Adipose tissue (tissue), 3 donors: ENCODE results near the gene MPZL3. TPM values are rescaled to one million over a fixed set of nuclear protein-coding genes. Genes with fewer than 3 reads are reported as not detected.
"Not testable (repeated sequence)": the region's sequence is repeated elsewhere in the genome, so short reads cannot be mapped to it uniquely, and the experiment has no call there.

Experiments
- H3K27ac ChIP-seq: one replicate; pipeline ENCODE4 v1.5.1; 2013; ENCODE audit warnings: low read depth, low read length
- WGBS, 3 donors: extraction: QIAGEN DNeasy Blood & Tissue Kit; methylation state at CpG; one replicate each; pipeline ENCODE4 v1.1.7; 2013; 5-methylcytosine and 5-hydroxymethylcytosine counted together
- polyA plus RNA-seq, 3 donors: library from polyadenylated mRNA; stranded (reverse); fragments of 200-250 nt; gene quantifications; one replicate each; pipeline ENCODE4 v1.2.3, GENCODE V29; 2013
- donor health status: healthy with polysubstance abuse.
- donor health status: Bipolar disorder and iron deficiency.
- donor health status: healthy.

Gene MPZL3
- polyA plus RNA-seq, 3 donors, result 1.2 to 3.2 (median 1.8) TPM

DNA sequence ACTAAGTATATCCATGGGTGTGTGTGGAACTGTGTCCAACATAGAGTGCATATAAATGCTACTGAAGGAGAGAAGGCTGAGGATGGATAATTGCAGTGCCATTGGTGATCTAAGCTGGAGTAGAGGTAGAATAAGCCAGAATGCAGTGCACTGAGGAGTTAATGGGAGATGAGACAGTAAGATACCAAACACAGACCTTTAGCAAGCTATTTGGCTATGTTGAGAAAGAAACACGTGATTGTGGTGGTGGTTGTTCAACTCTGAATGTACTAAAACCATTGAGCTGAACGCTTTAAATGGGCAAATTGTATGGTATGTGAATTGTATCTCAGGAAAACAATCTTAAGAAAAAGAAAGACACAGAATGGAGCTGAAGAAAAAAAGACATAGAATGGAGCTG lies 50.2 kb downstream of the MPZL3 start:
- no peak overlapping the region for H3K27ac ChIP-seq
- 72 to 87% (median 76%) methylated on average over 2 of the region's 2 CpGs for WGBS, 3 donors

DNA sequence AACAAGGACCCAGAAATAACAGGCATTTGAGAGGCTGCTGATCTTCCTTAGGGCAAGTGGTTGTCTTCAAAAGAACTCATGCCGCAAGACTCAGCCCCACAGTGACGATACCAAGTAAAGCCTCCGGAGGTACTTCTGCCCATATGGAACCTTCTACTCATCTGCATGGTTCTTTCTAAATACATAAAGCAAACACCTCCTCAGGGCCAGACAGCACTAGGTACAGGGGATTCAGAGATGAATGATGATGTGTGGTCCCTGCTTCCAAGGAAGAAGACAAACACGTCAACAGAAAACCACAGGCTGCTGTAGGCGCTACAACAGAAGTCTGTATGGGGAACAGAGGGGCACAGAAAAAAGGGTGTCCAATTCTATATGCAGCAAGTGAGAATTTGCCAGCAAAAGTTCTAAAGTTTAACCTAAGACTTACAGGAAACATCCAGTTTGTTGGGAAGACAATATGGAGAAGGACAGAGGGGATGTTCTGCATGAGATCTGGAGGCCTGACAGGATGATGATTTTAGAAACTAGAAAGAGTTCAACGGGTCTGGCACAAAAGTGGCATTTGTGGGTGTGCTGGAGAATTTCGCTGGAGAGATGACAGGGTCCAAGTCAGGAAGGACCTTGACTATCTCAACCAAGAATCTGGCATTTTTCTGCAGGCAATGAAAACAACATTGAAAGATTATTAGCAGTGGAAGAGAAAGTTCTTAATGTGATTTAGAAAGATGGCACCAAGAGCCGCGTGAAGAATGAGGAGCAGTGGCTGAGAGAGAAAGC lies 51.1 kb downstream of the MPZL3 start:
- WGBS, 3 donors, result 84 to 89% (median 88%) methylated on average over 9 of the region's 9 CpGs
- H3K27ac ChIP-seq, result no peak overlapping the region

DNA sequence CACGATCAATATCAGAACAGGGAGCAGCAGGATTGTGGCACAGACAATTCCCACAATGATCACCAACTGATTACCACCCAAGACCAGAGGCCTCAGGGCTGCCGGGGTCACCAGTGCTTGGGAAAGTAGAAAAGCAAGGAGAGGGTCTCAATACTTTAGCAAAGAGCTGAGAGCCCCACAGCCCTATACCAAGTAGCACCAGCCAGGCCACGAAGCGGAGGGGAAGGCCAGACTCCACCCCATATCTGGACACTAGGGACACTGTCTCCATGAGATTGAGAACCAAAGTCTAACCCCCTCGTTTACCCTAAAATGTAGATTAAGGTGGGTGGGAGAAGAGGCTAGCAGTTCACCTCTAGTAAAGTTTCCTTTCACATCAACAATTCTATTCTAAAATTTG lies 51.7 kb downstream of the MPZL3 start:
- 90 to 96% (median 92%) methylated on average over 5 of the region's 5 CpGs for WGBS, 3 donors
- H3K27ac ChIP-seq, result no peak overlapping the region

DNA sequence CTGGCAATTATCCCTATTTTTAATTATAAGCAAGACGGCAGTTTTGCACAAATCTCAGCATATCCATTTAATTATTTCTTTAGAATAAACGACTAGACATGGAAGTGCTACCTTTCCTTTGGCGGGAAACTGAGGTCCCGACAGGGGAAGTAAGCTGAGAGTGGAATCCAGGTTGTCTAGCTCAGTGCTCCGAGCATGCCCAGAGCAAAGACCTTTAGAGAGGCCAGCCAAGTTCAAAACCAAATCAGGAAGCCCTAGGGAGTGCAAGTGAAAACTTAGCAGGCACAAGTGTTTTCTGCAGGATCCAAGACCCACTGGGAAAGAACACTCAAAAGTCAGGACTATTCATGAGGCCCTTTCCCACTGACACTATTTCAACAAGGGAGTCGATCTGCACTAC lies 53.0 kb downstream of the MPZL3 start:
- no peak overlapping the region for H3K27ac ChIP-seq
- 66 to 84% (median 71%) methylated on average over 6 of the region's 6 CpGs for WGBS, 3 donors

DNA sequence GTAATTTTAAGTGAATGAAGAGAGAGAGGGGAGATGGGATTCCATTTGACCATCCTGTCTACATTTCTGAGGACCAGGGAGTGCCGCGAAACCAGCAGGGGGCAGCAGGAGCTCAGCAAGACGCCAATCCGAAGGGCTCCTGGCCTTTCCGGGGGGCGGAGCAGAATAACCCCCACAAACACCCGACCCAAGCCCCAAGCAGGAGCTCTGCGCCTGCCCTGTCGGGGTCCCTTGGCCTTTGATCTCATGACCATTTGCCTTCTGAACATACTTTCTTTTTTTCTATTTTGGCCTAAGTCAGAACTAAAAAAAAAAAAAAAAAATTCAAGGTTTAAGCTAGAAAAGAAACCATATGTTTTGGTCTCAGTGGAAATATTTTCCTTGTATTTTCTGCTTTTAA lies 53.8 kb downstream of the MPZL3 start:
- H3K27ac ChIP-seq, result no peak overlapping the region
- 0% methylated on average over 9 of the region's 9 CpGs for WGBS, 3 donors

DNA sequence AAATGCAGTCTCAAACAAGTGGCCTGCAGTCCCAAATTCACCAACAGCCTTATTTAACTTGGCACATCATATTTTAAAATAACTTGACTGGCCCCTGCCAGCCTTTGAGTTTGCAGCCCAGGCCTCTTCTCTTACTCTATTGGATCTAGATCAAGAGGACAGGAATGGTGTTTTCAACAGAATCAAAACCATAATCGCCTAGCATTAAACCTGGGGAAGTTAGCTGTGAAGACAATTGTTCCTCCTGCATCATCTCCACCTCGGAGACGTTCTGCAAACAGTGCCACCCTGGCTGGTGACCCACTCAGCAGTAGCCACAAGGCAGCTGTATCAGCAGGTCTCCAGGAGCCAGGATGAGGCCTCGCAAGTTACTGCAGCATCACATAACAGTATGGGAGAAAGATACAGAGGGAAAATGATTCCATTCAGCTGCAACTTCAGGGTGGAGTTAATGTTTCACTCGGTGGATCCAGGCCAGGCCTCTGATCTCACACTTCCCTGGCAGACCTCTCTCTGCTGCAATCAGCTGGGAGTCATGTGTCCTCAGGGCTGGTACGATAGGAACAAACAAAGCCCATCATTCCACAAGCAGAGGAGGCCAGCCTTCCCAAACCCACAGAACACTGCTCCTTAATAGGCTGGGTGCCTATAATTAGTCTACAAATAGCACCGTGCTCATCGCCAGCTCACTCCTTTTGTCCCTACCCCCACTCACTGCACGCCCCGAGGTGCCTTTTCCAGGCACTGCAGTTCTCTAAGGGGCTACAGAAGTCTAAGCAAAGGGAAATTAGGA lies 57.1 kb downstream of the MPZL3 start:
- no peak overlapping the region for H3K27ac ChIP-seq
- WGBS, 3 donors, result 26 to 59% (median 49%) methylated on average over 10 of the region's 10 CpGs

DNA sequence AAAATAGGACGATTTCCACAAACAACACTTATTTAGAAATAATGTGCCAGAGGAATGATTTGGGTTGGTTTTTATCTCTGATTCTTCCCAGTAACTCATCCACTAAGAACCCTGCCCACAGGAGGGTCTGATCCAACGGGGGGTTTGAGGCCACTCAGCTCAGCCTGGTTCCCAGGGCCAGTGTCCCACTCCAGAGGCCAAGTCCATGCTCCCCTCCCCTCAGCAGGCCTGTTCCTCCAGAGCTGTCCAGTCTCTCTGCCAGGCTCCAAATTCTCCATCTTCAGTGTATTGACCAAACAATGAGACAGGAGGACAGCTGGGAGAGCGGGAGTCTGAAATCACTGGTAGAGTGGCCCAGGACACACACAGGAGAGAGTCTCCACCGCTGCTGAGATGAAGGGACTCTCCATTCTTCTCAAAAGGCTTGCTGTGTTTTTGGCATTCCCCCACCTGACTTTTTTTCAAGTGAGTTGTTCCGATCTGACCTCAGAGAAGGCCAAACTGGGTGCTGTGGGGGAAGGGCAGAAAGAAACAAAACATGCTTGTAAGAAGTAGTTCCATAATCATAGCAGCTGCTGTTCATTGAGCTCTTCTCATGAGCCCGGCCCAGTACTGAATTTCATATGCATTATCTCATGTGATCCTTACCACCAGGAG lies 58.1 kb downstream of the MPZL3 start:
- 46 to 86% (median 80%) methylated on average over 6 of the region's 6 CpGs for WGBS, 3 donors
- H3K27ac ChIP-seq, result no peak overlapping the region

DNA sequence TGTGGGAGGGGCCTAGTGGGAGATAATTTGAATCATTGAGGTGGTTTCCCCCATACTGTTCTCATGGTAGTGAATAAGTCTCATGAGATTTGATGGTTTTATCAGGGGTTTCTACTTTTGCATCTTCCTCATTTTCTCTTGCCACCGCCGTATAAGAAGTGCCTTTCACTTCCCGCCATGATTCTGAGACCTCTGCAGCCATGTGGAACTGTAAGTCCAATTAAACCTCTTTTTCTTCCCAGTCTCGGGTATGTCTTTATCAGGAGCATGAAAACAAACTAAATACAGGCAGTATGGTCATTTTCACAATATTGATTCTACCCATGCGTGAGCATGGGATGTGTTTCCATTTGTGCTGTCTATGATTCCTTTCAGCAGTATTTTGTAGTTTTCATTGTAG lies 59.3 kb downstream of the MPZL3 start:
- 86 to 93% (median 91%) methylated on average over 5 of the region's 5 CpGs for WGBS, 3 donors
- not testable (repeated sequence) for H3K27ac ChIP-seq

DNA sequence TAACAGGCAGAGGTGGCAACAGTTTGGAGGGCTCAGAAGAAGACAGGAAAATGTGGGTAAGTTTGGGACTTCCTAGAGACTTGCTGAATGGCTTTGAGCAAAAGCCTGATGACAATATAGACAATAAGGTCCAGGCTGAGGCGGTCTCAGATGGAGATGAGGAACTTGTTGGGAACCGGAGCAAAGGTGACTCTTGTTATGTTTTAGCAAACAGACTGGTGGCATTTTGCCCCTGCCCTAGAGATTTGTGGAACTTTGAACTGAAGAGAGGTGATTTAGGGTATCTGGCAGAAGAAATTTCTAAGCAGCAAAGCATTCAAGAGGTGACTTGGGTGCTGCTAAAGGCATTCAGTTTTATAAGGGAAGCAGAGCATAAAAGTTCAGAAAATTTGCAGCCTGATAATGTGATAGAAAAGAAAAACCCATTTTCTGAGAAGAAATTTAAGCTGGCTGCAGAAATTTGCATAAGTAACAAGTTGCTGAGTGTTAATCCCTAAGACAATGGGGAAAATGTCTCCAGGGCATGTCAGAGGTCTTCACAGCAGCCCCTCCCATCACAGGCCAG lies 61.1 kb downstream of the MPZL3 start:
- 50 to 99% (median 64%) methylated on average over 2 of the region's 2 CpGs for WGBS, 3 donors
- H3K27ac ChIP-seq, result not testable (repeated sequence)

DNA sequence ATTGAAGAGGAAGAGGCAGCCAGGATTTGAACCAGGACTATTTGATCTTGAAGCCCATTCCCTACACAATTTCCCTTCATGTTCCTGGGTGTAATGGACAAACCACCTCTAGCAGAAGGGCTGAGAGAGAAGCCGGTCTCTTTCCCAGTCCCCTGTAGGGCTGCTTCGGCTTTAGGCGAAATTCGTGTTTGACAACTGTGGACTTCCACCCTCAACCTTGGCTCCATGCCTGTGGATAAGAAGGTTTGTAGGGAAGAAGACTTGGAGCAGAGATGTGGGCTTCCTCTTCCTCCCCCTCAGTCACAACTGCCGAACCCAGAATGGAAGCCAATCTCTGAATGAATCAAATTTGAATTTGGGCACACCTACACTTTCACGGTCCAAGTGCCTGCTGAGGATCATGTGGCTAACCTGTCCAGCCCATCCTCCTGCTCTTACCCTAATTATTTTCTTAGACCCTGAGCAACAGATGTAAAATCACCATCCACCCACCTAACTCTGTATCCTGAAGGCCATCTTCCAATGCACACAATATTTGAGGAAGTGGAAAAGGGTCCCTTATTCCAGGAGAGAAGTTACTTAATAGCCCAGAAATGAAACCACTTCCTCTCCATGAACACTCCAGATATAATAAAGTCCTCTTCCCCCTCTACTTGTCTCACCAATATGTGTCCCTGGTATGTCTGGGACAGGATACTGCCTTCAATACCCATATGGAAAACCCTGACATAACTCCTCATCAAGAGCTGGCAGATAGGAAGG lies 65.6 kb downstream of the MPZL3 start:
- H3K27ac ChIP-seq, result no peak overlapping the region
- WGBS, 3 donors, result 29 to 59% (median 58%) methylated on average over 6 of the region's 6 CpGs

DNA sequence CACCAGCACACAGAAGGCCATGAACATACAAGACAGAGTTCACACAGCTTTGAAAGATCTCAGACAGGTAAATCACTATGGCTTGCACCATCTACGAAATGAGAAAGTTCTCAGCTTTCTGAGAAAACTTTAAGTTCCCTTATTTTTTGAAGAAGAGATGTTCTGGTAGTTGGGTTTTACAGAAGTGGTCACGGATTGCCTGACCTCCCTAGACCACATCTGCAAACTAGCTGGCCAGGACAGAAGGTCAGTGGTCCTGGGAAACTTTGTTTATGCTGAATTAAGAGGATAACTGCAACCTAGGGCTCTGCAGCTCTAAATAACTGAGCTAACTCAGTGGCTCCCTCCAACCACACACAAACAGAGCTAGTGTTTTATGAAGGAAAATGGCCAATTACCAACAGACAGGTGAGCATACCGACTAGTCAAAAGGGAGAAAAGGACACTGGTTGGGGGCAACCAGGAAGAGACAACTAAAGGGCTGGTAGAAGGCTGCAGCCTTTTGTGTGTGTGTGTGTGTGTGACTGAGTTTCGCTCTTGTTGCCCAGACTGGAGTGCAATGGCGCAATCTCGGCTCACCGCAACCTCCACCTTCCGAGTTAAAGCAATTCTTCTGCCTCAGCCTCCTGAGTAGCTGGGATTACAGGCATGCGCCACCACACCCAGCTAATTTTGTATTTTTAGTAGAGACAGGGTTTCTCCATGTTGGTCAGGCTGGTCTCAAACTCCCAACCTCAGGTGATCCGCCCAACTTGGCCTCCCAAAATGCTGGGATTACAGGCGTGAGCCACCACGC lies 67.2 kb downstream of the MPZL3 start:
- 66 to 92% (median 78%) methylated on average over 12 of the region's 12 CpGs for WGBS, 3 donors
- no peak overlapping the region for H3K27ac ChIP-seq

DNA sequence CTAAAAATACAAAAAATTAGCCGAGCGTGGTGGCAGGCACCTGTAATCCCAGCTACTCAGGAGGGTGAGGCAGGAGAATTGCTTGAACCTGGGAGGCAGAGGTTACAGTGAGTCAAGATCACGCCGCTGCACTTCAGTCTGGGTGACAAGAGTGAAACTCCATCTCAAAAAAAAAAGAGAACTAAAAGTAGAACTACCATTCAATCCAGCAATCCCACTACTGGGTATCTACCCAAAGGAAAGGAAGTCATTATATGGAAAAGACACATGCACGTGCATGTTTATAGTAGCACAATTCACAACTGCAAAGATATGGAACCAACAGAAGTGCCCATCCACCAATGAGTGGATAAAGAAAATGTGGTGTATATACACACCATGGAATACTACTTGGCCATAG lies 68.5 kb downstream of the MPZL3 start:
- not testable (repeated sequence) for H3K27ac ChIP-seq
- 68 to 94% (median 91%) methylated on average over 5 of the region's 5 CpGs for WGBS, 3 donors

DNA sequence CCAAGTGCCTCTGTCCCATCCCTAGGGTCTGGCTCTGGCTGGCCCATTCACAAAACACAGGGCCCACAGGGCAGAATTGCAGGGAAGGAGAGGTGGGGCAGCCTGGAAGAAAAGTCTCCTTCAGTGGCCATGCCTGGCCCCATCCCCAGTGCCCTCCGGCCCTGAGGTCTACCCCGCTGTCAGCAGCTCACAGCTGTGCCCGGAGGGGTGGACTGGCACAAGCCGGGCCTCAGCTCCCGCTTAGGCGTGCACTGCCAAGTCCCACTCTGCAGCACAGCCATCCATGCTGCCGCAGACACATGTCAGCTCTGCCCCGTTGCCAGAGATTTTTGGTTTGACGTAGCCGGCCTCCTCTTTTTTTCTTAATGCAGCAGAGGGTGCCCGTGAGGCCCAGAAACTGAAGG lies 71.9 kb downstream of the MPZL3 start:
- H3K27ac ChIP-seq, result no peak overlapping the region
- 19 to 64% (median 23%) methylated on average over 11 of the region's 11 CpGs for WGBS, 3 donors

DNA sequence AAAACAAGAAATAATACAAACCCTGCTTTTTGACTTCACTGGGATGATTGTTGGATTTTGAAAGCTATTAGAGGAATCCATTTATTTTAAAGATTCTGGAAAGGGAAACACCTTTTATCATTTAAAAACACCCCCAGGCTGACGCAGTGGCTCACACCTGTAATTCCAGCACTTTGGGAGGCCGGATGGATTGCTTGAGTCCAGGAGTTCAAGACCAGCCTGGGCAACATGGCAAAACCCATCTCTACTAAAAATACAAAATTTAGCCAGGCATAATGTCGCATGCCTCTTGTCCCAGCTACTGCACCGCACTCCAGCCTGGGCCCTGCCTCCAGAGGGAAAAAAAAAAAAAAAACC lies 75.4 kb downstream of the MPZL3 start:
- no peak overlapping the region for H3K27ac ChIP-seq
- 79 to 92% (median 91%) methylated on average over 4 of the region's 4 CpGs for WGBS, 3 donors
